Measurements from ENCODE around the gene CSF1. TPM values are rescaled to one million over a fixed set of nuclear protein-coding genes. Genes with fewer than 3 reads are reported as not detected.
"Not testable (repeated sequence)": the region's sequence is repeated elsewhere in the genome, so short reads cannot be mapped to it uniquely, and the experiment has no call there.

Gene CSF1
- total RNA-seq, 3 donors from 2014 or later = 6.5 to 34.4 (median 19.9) TPM

DNA sequence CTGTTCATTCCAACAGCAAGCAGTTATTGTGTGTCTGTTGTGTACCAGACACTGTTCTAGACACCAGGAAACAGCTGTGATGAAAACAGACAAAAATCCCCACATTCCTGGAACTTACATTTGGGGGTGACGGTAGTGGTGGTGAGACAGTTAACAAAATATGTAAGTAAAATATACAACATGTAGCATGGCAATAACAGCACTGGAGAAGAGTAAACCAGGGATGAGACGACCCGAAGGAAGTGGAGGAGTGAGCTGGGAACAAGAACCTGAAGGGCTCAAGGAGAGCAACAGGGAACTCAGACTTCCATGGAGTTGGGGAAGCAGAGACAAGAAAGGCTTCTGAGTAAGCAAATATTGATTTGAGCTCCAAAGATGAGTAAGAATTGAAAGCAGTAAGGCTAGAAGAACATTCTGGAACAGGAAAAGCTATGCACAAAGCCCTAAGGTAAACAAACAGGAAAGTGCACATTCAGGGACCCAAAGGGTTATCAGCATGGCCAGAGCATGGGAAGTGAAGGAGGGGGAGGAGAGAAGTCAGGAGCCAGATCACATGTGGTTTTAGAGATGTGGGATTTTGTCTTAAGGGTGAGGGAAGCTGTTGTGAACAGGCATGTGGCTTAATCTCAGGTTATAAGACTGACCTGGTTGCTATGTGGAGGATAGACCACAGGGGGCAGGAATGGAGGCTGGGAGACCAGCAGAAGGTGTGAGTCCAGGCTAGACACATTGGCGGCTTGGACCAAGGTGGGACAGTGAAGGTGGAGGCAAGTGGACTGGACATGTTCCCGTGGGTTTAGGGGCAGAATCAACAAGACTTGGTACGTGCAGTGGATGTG lies 7.3 kb downstream of the CSF1 start:
- Histone ChIP-seq H3K9me3 (no peaks in the 10 kb centered on the region), H3K4me3 (no peak overlapping the region), H3K36me3 (ENCODE audit: low read depth) (no peaks in the 10 kb centered on the region), H3K4me1 (ENCODE audit: low read depth) (no peaks in the 10 kb centered on the region)
- no peak for DNase-seq
- intact Hi-C loops (cut with DNase I, micrococcal nuclease) = no loop called here
- peak; percentile 35 for ATAC-seq
- TF ChIP-seq, protein P1, sequence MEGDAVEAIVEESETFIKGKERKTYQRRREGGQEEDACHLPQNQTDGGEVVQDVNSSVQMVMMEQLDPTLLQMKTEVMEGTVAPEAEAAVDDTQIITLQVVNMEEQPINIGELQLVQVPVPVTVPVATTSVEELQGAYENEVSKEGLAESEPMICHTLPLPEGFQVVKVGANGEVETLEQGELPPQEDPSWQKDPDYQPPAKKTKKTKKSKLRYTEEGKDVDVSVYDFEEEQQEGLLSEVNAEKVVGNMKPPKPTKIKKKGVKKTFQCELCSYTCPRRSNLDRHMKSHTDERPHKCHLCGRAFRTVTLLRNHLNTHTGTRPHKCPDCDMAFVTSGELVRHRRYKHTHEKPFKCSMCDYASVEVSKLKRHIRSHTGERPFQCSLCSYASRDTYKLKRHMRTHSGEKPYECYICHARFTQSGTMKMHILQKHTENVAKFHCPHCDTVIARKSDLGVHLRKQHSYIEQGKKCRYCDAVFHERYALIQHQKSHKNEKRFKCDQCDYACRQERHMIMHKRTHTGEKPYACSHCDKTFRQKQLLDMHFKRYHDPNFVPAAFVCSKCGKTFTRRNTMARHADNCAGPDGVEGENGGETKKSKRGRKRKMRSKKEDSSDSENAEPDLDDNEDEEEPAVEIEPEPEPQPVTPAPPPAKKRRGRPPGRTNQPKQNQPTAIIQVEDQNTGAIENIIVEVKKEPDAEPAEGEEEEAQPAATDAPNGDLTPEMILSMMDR (IDR thresholded peaks at IDR 0.05) = no peak

DNA sequence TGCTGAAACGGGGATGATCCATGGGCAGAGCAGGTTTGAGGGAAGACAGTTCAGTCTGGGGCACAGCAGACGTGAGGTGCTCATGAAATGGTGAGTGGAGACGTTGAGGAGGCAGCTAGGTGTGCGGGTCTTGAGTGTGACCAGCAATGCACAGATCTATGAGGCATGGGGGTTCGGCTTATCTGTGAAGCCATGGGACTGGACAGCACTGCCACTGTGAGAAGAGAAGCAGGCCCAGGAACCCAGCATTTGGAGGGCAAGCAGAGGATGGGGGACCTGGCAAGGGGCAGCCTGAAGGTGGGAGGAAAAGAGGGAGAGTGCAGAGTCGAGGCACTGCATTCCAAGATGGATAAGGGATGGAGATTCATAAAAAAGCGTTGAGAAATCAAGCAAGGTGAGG lies 8.0 kb downstream of the CSF1 start:
- Histone ChIP-seq H3K4me1 (ENCODE audit: low read depth) (no peaks in the 10 kb centered on the region), H3K36me3 (ENCODE audit: low read depth) (no peaks in the 10 kb centered on the region), H3K9me3 (no peaks in the 10 kb centered on the region), H3K4me3 (no peak overlapping the region)
- DNase-seq = no peak
- ATAC-seq = no peak
- intact Hi-C loops (cut with DNase I, micrococcal nuclease) = no loop called here
- TF ChIP-seq, protein P1 (IDR thresholded peaks at IDR 0.05) = no peak

DNA sequence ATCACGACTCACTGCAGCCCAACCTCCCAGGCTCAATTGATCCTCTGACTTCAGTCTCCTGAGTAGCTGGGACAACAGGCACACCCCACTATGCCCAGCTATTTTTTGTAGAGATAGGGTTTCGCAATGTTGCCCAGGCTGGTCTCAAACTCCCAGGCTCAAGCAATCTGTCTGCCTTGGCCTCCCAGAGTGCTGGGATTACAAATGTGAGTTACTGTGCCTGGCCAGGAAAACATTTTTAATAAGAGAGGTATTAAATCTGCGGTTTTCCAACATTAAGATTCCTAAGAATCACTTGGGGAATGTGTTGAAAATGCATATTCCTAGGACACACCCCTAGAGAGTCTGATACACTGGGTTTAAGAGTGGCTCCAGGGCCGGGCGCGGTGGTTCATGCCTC lies 8.7 kb downstream of the CSF1 start:
- H3K4me3 ChIP-seq = no peak overlapping the region
- no peaks in the 10 kb centered on the region for H3K9me3 ChIP-seq
- TF ChIP-seq, protein P1 (IDR thresholded peaks at IDR 0.05) = no peak
- no peaks in the 10 kb centered on the region for H3K36me3 ChIP-seq (ENCODE audit: low read depth)
- DNase-seq = no peak
- intact Hi-C loops (cut with DNase I, micrococcal nuclease) = no loop called here
- ATAC-seq = no peak
- no peaks in the 10 kb centered on the region for H3K4me1 ChIP-seq (ENCODE audit: low read depth)

DNA sequence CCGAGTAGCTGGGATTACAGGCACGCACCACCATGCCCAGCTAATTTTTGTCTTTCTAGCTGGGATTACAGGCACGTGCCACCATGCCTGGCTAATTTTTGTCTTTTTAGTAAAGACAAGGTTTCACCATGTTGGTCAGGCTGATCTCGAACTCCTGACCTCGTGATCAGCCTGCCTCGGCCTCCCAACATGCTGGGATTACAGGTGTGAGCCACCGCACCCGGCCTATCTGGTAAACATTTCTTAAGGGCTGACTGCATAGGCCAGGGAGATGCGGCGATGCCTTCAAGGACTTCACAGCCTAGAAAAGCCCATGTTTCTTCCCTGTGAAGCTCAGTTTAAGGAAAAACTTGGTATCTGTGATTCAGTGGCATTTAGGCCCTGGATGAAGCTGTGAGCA lies 9.7 kb downstream of the CSF1 start:
- H3K9me3 ChIP-seq; H3K4me1 ChIP-seq (ENCODE audit: low read depth); H3K4me3 ChIP-seq; ATAC-seq; intact Hi-C loops (cut with DNase I, micrococcal nuclease); H3K36me3 ChIP-seq (ENCODE audit: low read depth); DNase-seq: not testable (repeated sequence)

DNA sequence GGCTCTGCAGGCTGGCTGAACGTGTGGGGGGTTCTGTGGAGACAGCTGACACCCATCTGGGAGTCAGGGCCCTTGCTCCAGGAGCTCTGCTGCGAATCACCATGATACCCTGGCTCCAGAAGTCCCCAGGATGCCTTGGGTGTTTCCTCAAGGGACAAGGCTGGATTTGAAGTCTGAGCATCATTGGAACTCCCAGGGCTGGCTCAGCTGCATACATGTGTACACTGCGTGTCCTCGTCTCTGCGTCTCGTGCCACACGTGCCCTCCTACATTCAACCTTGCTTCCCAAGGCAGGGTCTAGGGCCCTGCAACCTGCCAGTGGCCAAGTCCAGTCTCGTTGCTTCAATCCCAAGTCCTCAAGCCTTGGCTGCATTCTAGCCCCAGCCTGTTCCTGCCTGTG lies 11.7 kb downstream of the CSF1 start:
- Histone ChIP-seq H3K9me3 (no peaks in the 10 kb centered on the region), H3K4me3 (no peak overlapping the region), H3K4me1 (ENCODE audit: low read depth) (no peaks in the 10 kb centered on the region), H3K36me3 (ENCODE audit: low read depth) (no peaks in the 10 kb centered on the region)
- no peak for DNase-seq
- intact Hi-C loops (cut with DNase I, micrococcal nuclease) = no loop called here
- ATAC-seq = no peak
- TF ChIP-seq, protein P1 (IDR thresholded peaks at IDR 0.05) = no peak

DNA sequence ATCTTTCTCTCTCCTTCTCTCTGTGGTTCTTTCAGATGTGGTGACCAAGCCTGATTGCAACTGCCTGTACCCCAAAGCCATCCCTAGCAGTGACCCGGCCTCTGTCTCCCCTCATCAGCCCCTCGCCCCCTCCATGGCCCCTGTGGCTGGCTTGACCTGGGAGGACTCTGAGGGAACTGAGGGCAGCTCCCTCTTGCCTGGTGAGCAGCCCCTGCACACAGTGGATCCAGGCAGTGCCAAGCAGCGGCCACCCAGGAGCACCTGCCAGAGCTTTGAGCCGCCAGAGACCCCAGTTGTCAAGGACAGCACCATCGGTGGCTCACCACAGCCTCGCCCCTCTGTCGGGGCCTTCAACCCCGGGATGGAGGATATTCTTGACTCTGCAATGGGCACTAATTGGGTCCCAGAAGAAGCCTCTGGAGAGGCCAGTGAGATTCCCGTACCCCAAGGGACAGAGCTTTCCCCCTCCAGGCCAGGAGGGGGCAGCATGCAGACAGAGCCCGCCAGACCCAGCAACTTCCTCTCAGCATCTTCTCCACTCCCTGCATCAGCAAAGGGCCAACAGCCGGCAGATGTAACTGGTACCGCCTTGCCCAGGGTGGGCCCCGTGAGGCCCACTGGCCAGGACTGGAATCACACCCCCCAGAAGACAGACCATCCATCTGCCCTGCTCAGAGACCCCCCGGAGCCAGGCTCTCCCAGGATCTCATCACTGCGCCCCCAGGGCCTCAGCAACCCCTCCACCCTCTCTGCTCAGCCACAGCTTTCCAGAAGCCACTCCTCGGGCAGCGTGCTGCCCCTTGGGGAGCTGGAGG lies 12.7 kb downstream of the CSF1 start:
- peaks cover 4% of the 10 kb centered on the region for H3K4me1 ChIP-seq (ENCODE audit: low read depth)

More for the DNA sequence above, 12.7 kb downstream of the CSF1 start:
- TF ChIP-seq, protein P1 (IDR thresholded peaks at IDR 0.05) = peak; percentile 37
- ATAC-seq = peak; percentile 53
- peak in 1 of 3 donors; percentile 41 for DNase-seq
- Histone ChIP-seq H3K9me3 (no peaks in the 10 kb centered on the region), H3K36me3 (ENCODE audit: low read depth) (no peaks in the 10 kb centered on the region), H3K4me3 (no peak overlapping the region)
- intact Hi-C loops (cut with DNase I, micrococcal nuclease) = no loop called here
